HG03432 (cell line): Measurements from ENCODE around the gene HEATR5A.
"Not testable (repeated sequence)": the region's sequence is repeated elsewhere in the genome, so short reads cannot be mapped to it uniquely, and the experiment has no call there.

ENCODE experiments used
- ATAC-seq: cut with Tn5 transposase; IDR thresholded peaks from one replicate; pipeline ENCODE4 v1.9.1; 2021; ENCODE audit warnings: mild to moderate bottlenecking, moderate library complexity; ENCODE audit not compliant: unreplicated experiment

Gene HEATR5A

DNA sequence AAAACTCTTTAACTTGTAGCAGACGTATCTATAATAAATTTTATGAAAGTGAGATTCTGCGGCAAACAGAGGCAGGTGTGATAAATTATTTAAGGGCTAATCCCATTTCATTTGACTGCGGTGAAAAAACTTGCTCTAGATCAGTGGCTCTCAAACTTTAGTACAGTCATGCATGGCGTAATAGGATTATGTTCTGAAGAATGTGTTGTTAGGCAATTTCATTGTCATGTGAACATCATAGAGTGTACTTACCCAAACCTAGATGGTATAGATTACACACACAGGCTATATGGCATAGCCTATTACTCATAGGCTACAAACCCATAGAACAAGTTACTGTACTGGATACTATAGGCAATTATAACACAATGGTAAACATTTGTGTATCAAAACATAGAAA, 83.7 kb downstream of the HEATR5A start:
- no peak for ATAC-seq

DNA sequence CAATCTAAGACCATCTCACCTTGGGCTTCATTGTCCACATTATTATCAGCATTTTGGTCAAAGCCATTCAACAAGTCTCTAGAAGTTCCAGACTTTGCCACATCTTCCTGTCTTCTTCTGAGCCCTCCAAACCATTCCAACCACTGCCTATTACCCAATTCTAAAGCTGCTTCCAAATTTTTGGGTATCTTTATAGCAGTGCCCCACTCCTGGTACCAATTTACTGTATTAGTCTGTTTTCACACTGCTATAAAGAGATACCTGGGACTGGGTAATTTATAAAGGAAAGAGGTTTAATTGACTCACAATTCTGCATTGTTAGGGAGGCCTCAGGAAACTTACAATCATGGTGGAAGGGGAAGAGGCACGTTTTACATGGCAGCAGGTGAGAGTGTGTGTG, 89.0 kb downstream of the HEATR5A start:
- ATAC-seq = not testable (repeated sequence)

DNA sequence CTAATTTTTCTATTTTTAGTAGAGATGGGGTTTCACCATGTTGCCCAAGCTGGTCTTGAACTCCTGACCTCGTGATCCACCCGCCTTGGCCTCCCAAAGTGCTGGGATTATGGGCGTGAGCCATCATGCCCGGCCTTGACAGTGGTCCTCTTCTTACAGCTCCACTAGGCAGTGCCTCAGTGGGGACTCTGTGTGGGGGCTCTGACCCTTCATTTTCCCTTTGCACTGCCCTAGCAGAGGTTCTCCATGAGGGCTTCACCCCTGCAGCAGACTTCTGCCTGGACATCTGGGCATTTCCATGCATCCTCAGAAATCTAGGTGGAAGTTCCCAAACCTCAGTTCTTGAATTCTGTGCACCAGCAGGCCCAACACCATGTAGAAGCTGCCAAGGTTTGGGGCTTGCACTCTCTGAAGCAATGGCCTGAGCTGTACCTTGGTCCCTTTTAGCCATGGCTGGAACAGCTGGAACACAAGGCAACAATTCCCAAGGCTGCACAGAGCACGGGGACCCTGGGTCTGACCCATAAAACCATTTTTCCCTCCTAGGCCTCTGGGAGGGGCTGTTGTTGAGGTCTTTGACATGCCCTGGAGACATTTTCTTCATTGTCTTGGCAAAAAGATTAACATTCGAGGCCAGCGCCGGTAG, 90.4 kb downstream of the HEATR5A start:
- not testable (repeated sequence) for ATAC-seq

DNA sequence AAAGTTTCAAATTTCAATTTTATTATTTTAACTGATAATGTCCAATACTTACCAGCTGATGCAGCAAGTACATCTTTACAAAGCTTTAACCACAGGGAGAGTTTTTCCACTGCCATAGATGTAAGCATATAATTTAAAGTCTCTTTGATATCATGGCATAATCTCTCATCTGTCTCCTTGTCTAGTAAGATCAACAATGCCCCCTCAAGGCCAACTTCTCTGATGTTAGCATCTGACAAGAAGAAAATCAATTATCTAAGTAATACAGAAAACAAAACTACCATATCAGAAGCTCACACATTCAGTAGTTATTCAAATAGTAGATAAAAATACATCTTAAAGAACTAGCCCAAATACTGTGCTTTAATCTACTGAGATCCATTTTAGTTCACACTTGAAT, 94.2 kb downstream of the HEATR5A start:
- ATAC-seq = no peak

DNA sequence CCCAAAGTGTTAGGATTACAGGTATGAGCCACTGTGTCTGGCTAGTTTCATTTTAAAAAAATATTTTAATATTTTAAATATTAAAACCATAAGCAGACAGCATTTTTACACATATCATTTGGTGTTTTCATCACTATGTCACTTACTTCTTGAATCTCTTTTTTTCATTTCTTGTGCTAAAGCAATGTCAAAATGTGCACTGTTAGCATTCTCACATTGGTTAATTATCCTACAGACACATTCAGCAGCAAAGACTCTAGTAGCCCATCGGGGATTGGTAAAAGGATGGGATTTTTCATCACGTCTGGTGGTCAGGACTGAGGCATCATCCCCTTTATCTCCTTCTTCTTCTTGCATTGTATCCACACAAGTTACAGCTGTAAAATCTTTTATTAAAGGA, 96.9 kb downstream of the HEATR5A start:
- ATAC-seq = no peak

DNA sequence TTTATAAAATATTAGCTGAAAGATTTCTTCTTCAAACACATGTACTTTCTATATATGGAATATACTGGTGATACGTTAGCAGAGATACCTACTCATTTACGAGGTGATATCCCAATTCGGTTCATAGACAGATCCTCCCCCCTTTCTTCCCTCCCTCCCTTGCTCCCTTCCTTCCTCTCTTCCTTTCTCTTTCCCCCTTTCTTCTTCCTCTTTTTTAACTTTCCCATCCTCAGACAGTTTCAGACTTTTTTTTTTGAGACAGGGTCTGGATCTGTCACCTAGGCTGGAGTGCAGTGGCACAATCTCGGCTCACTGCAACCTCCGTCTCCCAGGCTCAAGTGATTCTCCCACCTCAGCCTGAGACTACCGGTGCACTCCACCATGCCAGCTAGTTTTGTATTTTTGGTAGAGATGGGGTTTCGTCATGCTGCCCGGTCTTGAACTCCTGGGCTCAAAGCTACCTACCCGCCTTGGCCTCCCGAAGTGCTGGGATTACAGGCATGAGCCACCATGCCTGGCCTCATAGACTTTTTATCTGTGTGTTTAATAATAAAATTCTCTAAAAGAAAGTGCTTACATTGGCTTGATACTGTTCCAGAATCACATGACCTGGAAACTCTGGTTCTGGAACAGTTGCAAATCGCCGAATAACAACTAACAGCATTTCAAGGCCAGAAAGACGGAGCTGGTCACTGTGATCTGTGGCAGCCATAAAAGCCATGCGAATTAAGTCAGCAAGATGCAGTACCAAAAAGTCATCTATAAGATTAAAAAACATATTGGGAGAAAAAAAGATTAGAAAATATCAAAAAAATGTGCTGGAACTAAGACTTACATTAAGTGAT, 99.2 kb downstream of the HEATR5A start:
- ATAC-seq = no peak

DNA sequence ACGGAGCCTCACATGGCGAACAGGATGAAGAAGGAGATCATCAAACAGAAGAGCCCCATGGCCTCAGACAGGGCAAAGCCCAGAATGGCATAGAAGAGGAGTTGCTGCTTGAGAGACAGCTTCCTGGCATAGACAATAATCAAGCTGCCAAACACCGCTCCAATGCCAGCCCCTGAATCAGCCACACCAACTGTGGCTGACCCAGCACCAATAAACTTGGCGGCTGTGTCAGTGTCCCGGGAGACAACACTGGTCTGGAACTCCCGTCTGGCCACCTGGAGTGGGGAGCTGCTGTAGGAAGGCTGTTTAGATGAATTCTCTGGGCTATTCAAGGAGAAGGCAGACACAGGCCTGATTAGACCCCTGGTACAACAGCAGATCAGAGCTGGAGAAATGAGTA, 100.1 kb downstream of the HEATR5A start:
- ATAC-seq = no peak

DNA sequence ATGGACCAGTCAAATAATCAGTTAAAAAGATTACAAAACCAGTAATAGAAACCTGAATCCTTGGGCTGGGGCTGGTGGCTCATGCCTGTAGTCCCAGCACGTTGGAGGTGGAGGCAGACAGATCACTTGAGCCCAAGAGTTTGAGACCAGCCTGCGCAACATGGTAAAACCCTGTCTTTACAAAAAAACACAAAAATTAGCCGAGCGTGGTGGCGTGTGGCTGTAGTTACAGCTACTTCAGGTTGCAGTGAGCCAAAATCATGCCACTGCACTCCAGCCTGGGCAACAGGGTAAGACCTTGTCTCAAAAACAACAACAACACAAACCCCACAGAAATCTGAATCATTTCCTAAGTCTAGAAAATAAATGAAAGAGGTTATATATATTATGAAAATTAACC, 100.6 kb downstream of the HEATR5A start:
- no peak for ATAC-seq

DNA sequence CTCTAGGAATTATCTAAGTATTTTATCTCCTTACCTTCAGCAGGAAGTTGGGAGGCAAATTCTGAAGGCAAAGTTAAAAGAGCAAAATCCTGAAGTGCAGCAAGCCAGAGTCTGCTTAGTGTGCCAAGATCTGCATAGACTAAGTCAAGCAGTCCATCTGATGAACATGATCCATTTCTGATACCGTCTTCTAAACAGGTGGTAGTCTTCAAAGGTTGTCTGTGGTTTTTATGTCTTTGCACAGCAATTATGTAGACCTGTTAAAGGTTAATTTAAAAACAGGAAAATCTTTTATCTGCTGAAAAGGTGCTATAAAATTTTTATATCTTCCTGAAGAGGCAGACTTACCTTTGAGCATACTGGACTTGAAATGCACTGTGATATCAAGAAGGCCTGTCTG, 107.4 kb downstream of the HEATR5A start:
- ATAC-seq = no peak

DNA sequence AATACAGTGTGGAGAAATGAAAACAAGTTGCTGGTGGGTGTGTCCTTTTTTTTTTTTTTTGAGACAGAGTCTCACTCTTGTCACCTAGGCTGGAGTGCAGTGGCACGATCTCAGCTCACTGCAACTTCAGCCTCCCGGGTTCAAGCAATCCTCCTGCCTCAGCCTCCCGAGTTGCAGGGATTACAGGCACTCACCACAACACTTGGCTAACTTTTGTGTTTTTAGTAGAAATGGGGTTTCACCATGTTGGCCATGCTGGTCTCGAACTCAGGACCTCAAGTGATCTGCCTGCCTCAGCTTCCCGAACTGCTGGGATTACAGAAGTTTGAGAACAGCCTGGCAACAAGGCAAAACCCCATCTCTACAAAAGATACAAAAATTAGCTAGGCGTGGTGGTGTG, 108.0 kb downstream of the HEATR5A start:
- not testable (repeated sequence) for ATAC-seq

DNA sequence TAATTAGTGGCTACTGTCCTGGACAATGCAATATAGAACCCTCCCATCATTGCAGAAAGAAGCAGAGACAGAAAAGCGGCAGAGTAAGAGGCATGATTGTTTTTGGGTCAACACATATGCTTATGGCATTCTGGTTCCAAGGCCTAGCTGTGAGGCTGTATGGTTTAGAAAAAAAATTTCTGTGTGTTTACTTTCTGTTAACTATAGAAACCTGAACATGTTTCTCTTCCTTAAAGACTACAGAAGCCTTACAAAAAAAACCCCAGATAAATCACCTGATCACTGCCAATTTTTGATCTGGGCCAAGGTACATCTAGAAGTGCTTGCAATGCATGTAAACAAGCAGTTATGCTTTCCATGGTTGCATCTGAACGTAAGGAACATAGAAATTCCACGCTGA, 112.7 kb downstream of the HEATR5A start:
- ATAC-seq = no peak

DNA sequence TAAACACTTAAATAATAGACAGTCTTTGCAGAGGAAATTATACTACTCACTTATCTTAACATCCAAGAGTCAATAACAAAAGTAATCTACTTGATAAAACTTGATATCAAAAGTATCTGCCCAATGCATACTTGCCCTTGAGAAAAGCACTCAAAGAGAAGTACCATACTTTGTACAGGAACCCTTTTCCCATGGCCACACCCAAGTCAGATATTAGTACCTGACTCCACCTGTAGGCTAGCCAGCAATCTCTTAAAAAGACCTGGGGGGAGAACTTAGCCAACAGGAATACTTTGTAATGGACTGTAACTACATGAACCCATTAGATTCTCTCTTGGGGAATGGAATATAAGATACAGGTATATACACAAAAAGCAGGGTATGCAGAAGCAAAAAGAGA, 113.2 kb downstream of the HEATR5A start:
- ATAC-seq = no peak

DNA sequence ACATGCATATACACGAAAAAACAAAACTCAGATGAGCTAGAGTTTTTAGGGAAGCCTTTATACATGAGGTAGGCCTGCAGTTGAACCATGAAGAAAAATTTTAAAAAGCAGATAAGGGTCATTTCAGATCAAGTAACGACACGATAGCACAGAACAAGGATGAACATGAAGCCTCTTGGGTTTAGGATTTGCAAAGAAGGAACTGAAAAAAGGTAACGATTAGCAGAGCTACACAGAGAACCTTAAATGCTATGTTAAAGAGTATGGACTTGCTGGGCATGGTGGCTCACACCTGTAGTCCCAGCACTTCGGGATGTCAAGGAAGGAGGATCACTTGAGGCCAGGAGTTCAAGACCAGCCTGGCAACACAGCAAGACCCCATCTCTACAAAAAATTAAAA, 116.7 kb downstream of the HEATR5A start:
- ATAC-seq = no peak

DNA sequence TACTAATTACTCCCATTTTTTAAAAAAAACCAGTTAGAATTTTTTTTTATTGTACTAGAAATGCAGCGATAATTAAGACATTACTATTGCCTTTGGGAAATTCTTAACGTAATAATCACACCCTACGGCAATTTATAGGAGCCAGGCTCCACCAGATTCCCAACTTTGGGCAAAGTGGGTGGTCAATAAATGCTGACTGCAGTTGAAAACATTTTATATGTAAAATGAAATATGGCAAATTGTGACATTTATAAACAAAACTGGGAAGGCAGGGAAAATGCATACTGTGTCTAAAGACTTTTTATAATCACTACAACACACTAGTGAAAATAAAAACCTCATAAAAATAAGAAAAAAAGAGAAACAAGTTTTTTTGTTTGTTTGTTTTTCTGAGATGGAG, 119.5 kb downstream of the HEATR5A start:
- ATAC-seq = no peak

DNA sequence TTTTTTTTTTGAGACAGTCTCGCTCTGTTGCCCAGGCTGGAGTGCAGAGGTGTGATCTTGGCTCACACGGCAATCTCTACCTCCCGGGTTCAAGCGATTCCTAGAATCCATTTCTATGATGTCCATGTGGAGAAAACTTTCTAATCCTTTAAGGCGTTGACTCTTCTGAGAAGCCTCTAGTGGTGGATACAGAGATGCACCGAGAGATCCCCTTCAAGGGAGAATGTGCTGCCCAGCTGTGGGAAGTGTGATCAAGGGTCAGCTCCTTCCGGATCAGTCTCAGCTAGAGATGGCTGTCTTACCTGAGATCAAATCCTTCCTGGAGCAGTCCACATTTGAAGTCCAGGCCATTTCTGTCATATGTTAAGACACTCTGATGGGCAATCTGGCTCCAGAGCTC, 120.1 kb downstream of the HEATR5A start:
- no peak for ATAC-seq

DNA sequence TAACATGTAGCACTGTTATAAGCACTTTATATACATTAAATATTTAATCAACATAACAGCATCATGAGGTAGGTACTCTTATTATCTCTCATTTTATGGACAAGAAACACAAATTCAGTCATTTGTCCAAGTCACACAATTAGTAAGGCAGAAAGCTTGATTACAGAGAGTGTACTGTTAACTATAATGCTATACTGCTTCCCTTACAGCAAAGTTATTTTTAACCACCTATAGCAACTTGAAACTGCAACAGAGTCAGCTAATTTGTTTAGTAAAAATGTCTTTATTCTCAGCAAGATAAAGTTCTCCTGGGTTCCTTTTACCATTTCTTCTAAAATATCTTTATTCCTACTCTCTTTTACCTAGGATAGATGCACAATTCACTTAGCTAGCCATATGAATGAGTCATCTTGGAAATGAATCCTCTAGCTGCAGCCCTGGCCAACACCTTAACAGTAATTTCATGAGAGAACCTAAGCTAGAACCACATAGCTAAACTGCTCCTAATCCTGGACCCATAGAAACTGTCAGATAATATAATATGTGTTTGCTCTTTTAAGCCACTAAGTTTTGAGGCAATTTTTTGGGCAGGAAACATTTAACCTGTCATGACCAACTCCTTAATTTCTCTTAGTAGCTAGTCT, 122.5 kb downstream of the HEATR5A start:
- peak; percentile 76 for ATAC-seq

DNA sequence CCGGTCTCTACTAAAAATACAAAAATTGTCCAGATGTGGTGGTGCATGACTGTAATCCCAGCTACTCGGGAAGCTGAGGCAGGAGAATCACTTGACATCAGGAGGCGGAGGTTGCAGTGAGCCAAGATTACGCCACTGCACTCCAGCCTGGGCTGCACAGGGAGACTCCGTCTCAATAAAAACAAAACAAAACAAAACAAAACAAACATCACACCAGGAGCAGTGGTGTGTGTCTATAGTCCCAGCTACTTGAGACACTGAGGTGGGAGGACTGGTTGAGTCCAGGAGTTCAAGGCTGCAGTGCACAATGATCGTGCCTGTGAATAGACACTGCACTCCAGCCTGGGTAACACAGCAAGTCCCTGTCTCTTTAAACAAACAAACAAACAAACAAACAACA, 123.2 kb downstream of the HEATR5A start:
- no peak for ATAC-seq

DNA sequence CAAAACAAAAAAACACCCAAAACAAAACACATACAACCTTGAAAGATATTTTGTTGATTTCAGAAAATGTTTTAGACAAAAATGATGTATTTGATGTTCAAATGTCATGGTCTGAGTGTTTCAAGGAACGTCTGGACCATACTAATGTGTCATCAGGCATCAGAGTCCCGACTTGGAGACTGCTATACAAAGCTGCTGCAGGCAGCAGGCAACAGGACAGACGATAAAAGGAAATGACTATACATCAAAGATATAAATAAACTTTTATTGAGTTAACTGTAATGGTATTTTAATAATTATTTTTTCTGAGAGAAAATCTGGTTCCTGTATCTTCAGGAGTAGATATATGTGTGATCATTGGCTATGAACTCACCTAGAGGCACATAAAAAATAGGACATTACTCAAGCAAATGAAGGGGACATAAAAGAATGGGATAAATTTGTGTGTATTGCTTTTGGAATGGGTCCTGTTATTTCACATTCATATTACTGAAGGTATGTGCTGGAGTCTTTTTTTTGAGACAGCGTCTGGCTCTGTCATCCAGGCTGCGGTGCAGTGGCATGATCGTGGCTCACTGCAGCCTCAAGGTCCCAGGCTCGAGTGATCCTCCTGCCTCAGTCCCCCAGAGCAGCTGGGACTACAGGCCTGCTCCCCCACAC, 125.5 kb downstream of the HEATR5A start:
- no peak for ATAC-seq

DNA sequence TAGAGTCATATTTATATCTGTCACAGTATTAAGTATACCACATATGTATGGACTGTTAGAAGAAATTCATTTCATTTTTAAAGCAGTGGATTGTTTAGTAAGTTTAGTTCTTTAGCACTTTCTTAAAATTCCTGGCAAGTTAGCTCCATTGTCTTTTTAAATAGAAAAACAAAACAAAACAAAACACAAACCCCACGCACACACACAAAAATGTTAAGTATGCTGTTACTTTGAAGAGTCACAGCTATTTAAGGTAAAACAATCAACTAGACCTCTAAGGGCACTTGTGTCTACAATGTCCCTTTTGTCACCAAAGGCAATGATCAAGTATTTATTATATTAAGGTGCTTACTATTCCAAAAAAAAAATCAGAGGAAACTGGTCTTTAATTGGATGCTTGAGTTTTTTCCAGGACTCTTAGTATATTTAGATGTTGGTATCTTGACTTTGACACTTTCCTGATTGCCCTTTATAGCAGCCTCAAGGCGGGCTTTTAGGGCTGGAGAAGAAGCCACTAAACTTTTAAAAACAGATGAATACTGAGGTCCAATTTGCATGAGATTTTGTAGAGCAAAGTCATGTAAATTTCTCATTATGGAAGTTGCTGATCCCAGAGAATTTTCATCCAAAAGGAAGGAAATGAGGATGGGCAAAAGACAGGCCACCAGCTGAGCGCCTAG, 127.3 kb downstream of the HEATR5A start:
- no peak for ATAC-seq

DNA sequence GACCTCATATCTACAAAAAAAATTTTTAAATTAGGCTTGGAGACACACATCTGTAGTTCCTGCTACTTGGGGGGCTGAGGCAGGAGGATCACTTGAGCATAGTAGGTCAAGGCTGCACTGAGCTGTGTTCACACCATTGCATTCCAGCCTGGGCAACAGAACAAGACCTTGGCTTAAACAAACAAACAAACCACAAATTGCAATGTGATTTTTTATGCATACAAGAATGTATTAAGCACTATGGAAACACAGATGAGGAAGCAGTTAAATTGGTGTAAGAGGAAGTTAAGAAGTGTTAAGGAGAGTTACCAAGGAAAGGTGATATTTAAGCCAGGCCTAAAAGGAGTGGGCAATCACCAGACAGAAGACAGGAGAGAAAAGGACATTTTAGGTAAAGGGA, 129.1 kb downstream of the HEATR5A start:
- no peak for ATAC-seq
